ENCODE data around the gene RNF5. TPM values are rescaled to one million over a fixed set of nuclear protein-coding genes. Genes with fewer than 3 reads are reported as not detected.

Gene RNF5
- total and polyA plus RNA-seq, 9 of the 15 experiments (the other 6 are each of a cell fraction or from before 2014, with no cell fraction given): 62.2 to 245 (median 129) TPM

GRCh38 chr6:32175711-32176475, 2.3 kb upstream of the RNF5 start, which contains the start of gene AGPAT1 (continued):
- TF ChIP-seq FOXM1 (IDR thresholded peaks at IDR 0.05; ENCODE audit: low read depth): no peak
- no peak for TF ChIP-seq FOXM1 (CRISPR knock-in tag; IDR thresholded peaks at IDR 0.05; ENCODE audit: low read depth)
- TF ChIP-seq, protein P1, sequence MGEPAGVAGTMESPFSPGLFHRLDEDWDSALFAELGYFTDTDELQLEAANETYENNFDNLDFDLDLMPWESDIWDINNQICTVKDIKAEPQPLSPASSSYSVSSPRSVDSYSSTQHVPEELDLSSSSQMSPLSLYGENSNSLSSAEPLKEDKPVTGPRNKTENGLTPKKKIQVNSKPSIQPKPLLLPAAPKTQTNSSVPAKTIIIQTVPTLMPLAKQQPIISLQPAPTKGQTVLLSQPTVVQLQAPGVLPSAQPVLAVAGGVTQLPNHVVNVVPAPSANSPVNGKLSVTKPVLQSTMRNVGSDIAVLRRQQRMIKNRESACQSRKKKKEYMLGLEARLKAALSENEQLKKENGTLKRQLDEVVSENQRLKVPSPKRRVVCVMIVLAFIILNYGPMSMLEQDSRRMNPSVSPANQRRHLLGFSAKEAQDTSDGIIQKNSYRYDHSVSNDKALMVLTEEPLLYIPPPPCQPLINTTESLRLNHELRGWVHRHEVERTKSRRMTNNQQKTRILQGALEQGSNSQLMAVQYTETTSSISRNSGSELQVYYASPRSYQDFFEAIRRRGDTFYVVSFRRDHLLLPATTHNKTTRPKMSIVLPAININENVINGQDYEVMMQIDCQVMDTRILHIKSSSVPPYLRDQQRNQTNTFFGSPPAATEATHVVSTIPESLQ (CRISPR knock-in tag; IDR thresholded peaks at IDR 0.05): no peak
- TF ChIP-seq, protein P2, sequence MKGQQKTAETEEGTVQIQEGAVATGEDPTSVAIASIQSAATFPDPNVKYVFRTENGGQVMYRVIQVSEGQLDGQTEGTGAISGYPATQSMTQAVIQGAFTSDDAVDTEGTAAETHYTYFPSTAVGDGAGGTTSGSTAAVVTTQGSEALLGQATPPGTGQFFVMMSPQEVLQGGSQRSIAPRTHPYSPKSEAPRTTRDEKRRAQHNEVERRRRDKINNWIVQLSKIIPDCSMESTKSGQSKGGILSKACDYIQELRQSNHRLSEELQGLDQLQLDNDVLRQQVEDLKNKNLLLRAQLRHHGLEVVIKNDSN (CRISPR knock-in tag; IDR thresholded peaks at IDR 0.05): no peak
- no peak for TF ChIP-seq ZNF282 (CRISPR knock-in tag; IDR thresholded peaks at IDR 0.05)
- TF ChIP-seq CBX8 (IDR thresholded peaks at IDR 0.05; ENCODE audit: borderline replicate concordance, extremely low read depth, low read depth, low read length, poor library complexity, severe bottlenecking): no peak
- TF ChIP-seq ARNT (IDR thresholded peaks at IDR 0.05): peak; percentile 45 to 84; a peak in 2 of 4 replicates
- no peak for TF ChIP-seq PHTF2 (CRISPR knock-in tag; IDR thresholded peaks at IDR 0.05)
- TF ChIP-seq, protein P3, sequence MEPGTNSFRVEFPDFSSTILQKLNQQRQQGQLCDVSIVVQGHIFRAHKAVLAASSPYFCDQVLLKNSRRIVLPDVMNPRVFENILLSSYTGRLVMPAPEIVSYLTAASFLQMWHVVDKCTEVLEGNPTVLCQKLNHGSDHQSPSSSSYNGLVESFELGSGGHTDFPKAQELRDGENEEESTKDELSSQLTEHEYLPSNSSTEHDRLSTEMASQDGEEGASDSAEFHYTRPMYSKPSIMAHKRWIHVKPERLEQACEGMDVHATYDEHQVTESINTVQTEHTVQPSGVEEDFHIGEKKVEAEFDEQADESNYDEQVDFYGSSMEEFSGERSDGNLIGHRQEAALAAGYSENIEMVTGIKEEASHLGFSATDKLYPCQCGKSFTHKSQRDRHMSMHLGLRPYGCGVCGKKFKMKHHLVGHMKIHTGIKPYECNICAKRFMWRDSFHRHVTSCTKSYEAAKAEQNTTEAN (CRISPR knock-in tag; IDR thresholded peaks at IDR 0.05): no peak
- peak; percentile 77 for TF ChIP-seq RBFOX2 (IDR thresholded peaks at IDR 0.05; ENCODE audit: low read depth, low read length)
- TF ChIP-seq, protein P4, sequence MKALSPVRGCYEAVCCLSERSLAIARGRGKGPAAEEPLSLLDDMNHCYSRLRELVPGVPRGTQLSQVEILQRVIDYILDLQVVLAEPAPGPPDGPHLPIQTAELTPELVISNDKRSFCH (CRISPR knock-in tag; IDR thresholded peaks at IDR 0.05): no peak
- TF ChIP-seq, protein P4 (tag; IDR thresholded peaks at IDR 0.05): no peak
- no peak for TF ChIP-seq FOXA3 (CRISPR knock-in tag; conservative IDR thresholded peaks at IDR 0.05 in 1 of 2, IDR thresholded peaks at IDR 0.05 in 1 of 2)
- TF ChIP-seq, protein P5, sequence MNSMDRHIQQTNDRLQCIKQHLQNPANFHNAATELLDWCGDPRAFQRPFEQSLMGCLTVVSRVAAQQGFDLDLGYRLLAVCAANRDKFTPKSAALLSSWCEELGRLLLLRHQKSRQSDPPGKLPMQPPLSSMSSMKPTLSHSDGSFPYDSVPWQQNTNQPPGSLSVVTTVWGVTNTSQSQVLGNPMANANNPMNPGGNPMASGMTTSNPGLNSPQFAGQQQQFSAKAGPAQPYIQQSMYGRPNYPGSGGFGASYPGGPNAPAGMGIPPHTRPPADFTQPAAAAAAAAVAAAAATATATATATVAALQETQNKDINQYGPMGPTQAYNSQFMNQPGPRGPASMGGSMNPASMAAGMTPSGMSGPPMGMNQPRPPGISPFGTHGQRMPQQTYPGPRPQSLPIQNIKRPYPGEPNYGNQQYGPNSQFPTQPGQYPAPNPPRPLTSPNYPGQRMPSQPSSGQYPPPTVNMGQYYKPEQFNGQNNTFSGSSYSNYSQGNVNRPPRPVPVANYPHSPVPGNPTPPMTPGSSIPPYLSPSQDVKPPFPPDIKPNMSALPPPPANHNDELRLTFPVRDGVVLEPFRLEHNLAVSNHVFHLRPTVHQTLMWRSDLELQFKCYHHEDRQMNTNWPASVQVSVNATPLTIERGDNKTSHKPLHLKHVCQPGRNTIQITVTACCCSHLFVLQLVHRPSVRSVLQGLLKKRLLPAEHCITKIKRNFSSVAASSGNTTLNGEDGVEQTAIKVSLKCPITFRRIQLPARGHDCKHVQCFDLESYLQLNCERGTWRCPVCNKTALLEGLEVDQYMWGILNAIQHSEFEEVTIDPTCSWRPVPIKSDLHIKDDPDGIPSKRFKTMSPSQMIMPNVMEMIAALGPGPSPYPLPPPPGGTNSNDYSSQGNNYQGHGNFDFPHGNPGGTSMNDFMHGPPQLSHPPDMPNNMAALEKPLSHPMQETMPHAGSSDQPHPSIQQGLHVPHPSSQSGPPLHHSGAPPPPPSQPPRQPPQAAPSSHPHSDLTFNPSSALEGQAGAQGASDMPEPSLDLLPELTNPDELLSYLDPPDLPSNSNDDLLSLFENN (IDR thresholded peaks at IDR 0.05; ENCODE audit: low read depth in 2 of 2, low read length in 2 of 2): no peak
- 0 out of 2 replicates have a peak, but pooled peaks have one; percentile 46 for TF ChIP-seq LEF1 (IDR thresholded peaks at IDR 0.05)
- TF ChIP-seq, protein P6, sequence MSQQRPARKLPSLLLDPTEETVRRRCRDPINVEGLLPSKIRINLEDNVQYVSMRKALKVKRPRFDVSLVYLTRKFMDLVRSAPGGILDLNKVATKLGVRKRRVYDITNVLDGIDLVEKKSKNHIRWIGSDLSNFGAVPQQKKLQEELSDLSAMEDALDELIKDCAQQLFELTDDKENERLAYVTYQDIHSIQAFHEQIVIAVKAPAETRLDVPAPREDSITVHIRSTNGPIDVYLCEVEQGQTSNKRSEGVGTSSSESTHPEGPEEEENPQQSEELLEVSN (IDR thresholded peaks at IDR 0.05; ENCODE audit: borderline replicate concordance in 1 of 2, extremely low read depth in 1 of 2, insufficient read depth in 1 of 2, insufficient read length in 1 of 2, low read depth in 1 of 2, low read length in 1 of 2, poor library complexity in 1 of 2, severe bottlenecking in 1 of 2): peak in 1 of 2 experiments; percentile 19

Data from K562 (cell line).